ENCODE measurements around the gene ZNF827. TPM values are rescaled to one million over a fixed set of nuclear protein-coding genes. Genes with fewer than 3 reads are reported as not detected.

ZNF827 gene
- total and polyA plus RNA-seq, 9 of the 15 experiments (the other 6 are each of a cell fraction or from before 2014, with no cell fraction given): 0.07 to 0.40 TPM; not detected in 7

- no peak for TF ChIP-seq ZNF445 (CRISPR knock-in tag; IDR thresholded peaks at IDR 0.05; ENCODE audit: low read depth)
- TF ChIP-seq ZKSCAN8 (CRISPR knock-in tag; IDR thresholded peaks at IDR 0.05): no peak
- TF ChIP-seq BRD4 (IDR thresholded peaks at IDR 0.05): no peak
- no peak for TF ChIP-seq THRA (IDR thresholded peaks at IDR 0.05)
- TF ChIP-seq PTRF (tag; IDR thresholded peaks at IDR 0.05): no peak
- TF ChIP-seq ZNF507 (tag; conservative IDR thresholded peaks at IDR 0.05): no peak
- no peak for TF ChIP-seq ZNF124 (CRISPR knock-in tag; IDR thresholded peaks at IDR 0.05)
Observed at GRCh38 chr4:145791988-145792387, 146.6 kb downstream of the ZNF827 start (continued).

- ChIA-PET CTCF (ENCODE audit: low intra/inter-chr PET ratio) (no interaction called here), POLR2A (no interaction called here)
- Histone ChIP-seq H3K9ac (ENCODE audit: insufficient read depth in 1 of 2, low read depth in 2 of 2, low read length in 2 of 2) (no peak overlapping the region), H4K20me1 (replicated peaks; ENCODE audit: control insufficient read depth, insufficient read depth, low read length) (no peaks in the 10 kb centered on the region), H3K27me3 (ENCODE audit: control insufficient read depth in 2 of 2, insufficient read depth in 2 of 2, low read length in 2 of 2) (no peaks in the 10 kb centered on the region; a peak in 2 of 5 replicates), H3K36me3 (ENCODE audit: control insufficient read depth, insufficient read depth, low read length) (no peaks in the 10 kb centered on the region), H3K4me1 (replicated peaks in 1 of 2; ENCODE audit: control insufficient read depth in 2 of 2, insufficient read depth in 2 of 2, low read length in 2 of 2) (no peaks in the 10 kb centered on the region), H3K9me3 (replicated peaks; ENCODE audit: control insufficient read depth, insufficient read depth, low read depth, low read length) (no peaks in the 10 kb centered on the region), H2AFZ (ENCODE audit: low read depth, low read length) (no peak overlapping the region), H3K4me3 (no peak overlapping the region), H3K9me1 (ENCODE audit: control insufficient read depth, insufficient read depth, low read length) (no peaks in the 10 kb centered on the region), H3K79me2 (ENCODE audit: control insufficient read depth, insufficient read depth, low read length) (no peaks in the 10 kb centered on the region), H3K27ac (ENCODE audit: extremely low read depth, low read depth, low read length) (no peak overlapping the region), H3K4me2 (ENCODE audit: insufficient read depth, low read length) (no peak overlapping the region)
- DNase-seq (ENCODE audit: extremely low read depth in 1 of 4, low spot score in 3 of 4) (no peak), FAIRE-seq (no peak), ATAC-seq (no peak)
- TF ChIP-seq SMARCA4 (IDR thresholded peaks at IDR 0.05): no peak
- no peak for TF ChIP-seq ZBTB33 (CRISPR knock-in tag; IDR thresholded peaks at IDR 0.05)
- no peak for TF ChIP-seq ZNF12 (CRISPR knock-in tag; IDR thresholded peaks at IDR 0.05)
- TF ChIP-seq ZNF354B (CRISPR knock-in tag; IDR thresholded peaks at IDR 0.05): no peak
- no TSS peak for BruUV-seq (replicated peaks)
- 0% methylated on average over 2 of the region's 2 CpGs for WGBS (ENCODE audit: insufficient coverage, low coverage, missing lambda C conversion rate)
- intact Hi-C loops (cut with micrococcal nuclease): no loop called here
- in situ Hi-C loops (cut with MboI): no loop called here
Observed at GRCh38 chr4:145788755-145789154, 149.9 kb downstream of the ZNF827 start.

All from K562 (cell line).